Subcutaneous abdominal adipose tissue (tissue), 5 donors: ENCODE results near the gene MDH2.
"Not testable (repeated sequence)": the region's sequence is repeated elsewhere in the genome, so short reads cannot be mapped to it uniquely, and the experiment has no call there.

ENCODE experiments used
- H3K27ac ChIP-seq: one replicate; pipeline ENCODE4 v1.7.0; 2013; ENCODE audit warnings: low read depth, mild to moderate bottlenecking, inconsistent platforms, low read length, moderate library complexity
- H3K27me3 ChIP-seq, 5 donors: one replicate each; pipeline ENCODE4 v1.7.0; 2013; ENCODE audit warnings: low read length in 5 of 5, inconsistent platforms in 1 of 5; ENCODE audit not compliant: control insufficient read depth in 5 of 5, insufficient read depth in 4 of 5
- H3K36me3 ChIP-seq, 5 donors: one replicate each; pipeline ENCODE4 v1.7.0; 2013; ENCODE audit warnings: low read length in 5 of 5; ENCODE audit not compliant: control insufficient read depth in 5 of 5, insufficient read depth in 5 of 5
- H3K4me1 ChIP-seq, 5 donors: one replicate each; pipeline ENCODE4 v1.7.0; 2013; ENCODE audit warnings: low read length in 5 of 5, mild to moderate bottlenecking in 3 of 5, moderate library complexity in 1 of 5; ENCODE audit not compliant: control insufficient read depth in 5 of 5, insufficient read depth in 5 of 5
- H3K4me3 ChIP-seq, 5 donors: one replicate each; pipeline ENCODE4 v1.7.0; 2013; ENCODE audit warnings: low read length in 5 of 5, low read depth in 1 of 5
- H3K9ac ChIP-seq, 5 donors: one replicate each; pipeline ENCODE4 v1.7.0; 2013; ENCODE audit warnings: low read length in 5 of 5, mild to moderate bottlenecking in 4 of 5, moderate library complexity in 3 of 5
- H3K9me3 ChIP-seq, 5 donors: one replicate each; pipeline ENCODE4 v1.7.0; 2013; ENCODE audit warnings: low read length in 5 of 5; ENCODE audit not compliant: control insufficient read depth in 5 of 5
- donor health status: healthy.
- donor health status: healthy.
- donor health status: healthy.
- donor health status: healthy.
- donor health status: healthy.

MDH2 gene

GRCh38 chr7:76016191-76016947 is 31.5 kb upstream of the MDH2 start:
- Histone ChIP-seq H3K27me3 (no peaks in the 10 kb centered on the region), H3K4me3 (no peak overlapping the region), H3K4me1 (peaks cover 2 to 10% (median 9%) of the 10 kb centered on the region in 5 donors), H3K9ac (no peak overlapping the region), H3K9me3 (no peaks in the 10 kb centered on the region), H3K36me3 (peaks cover 5 to 26% (median 9%) of the 10 kb centered on the region in 5 donors), H3K27ac (no peak overlapping the region)

DNA sequence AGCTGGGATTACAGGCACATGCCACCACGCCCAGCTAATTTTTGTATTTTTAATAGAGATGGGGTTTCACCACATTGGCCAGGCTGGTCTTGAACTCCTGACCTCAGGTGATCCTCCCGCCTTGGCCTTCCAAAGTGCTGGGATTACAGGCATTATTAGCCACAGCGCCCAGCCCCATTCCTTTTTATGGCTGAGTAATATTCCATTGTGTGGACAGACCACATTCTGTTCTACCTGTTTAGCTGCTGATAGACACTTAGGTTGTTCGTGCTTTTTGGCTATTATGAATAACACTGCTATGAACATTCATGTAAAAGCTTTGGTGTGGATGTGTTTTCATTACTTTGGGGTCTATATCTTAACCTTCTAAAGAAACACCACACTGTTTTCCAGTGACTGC is 29.4 kb upstream of the MDH2 start:
- H3K27ac ChIP-seq, H3K27me3 ChIP-seq, H3K9me3 ChIP-seq, H3K9ac ChIP-seq, H3K4me3 ChIP-seq: not testable (repeated sequence)
- H3K36me3 ChIP-seq: peaks cover 7 to 26% (median 12%) of the 10 kb centered on the region in 5 donors
- H3K4me1 ChIP-seq: peaks cover 0 to 15% (median 10%) of the 10 kb centered on the region in 5 donors

GRCh38 chr7:76020031-76020714 is 27.7 kb upstream of the MDH2 start:
- Histone ChIP-seq H3K27me3 (no peaks in the 10 kb centered on the region), H3K36me3 (peaks cover 5 to 29% (median 10%) of the 10 kb centered on the region in 5 donors), H3K4me3 (no peak overlapping the region), H3K9ac (no peak overlapping the region), H3K27ac (no peak overlapping the region), H3K9me3 (no peaks in the 10 kb centered on the region), H3K4me1 (peaks cover 0 to 15% (median 10%) of the 10 kb centered on the region in 5 donors)

- H3K4me3 ChIP-seq: peak overlapping the region in 1 of 5 donors; percentile 24
- H3K27me3 ChIP-seq: no peaks in the 10 kb centered on the region
- H3K4me1 ChIP-seq: peaks cover 0 to 15% (median 10%) of the 10 kb centered on the region in 5 donors
- H3K27ac ChIP-seq: no peak overlapping the region
- peaks cover 5 to 29% (median 13%) of the 10 kb centered on the region in 5 donors for H3K36me3 ChIP-seq
- H3K9me3 ChIP-seq: no peaks in the 10 kb centered on the region
- peak overlapping the region in 1 of 5 donors; percentile 30 for H3K9ac ChIP-seq
These were observed 25.7 kb upstream of the MDH2 start for GRCh38 chr7:76022026-76022780.

DNA sequence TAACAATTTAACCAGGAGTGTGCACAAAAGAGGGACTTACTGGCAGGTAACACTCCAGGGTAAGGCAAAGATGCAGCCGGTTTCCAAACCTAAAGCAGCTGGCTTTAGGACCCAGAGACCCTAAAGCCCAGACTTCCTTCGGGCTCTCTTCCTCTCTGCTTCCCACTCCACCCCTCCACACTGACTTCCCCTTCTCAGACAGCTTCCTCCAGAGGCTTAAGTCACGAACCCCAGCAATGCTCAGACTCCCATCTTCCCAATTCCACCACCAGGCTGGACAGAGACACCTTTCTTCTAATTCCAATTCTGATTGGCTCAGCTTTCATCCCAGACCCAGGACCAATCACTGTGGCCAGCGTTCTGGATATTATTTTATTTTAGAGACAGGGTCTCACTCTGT is 24.9 kb upstream of the MDH2 start:
- Histone ChIP-seq H3K27ac (no peak overlapping the region), H3K9me3 (no peaks in the 10 kb centered on the region), H3K4me1 (peaks cover 0 to 15% (median 10%) of the 10 kb centered on the region in 5 donors), H3K9ac (peak overlapping the region in 1 of 5 donors; percentile 21), H3K27me3 (no peaks in the 10 kb centered on the region), H3K36me3 (peaks cover 5 to 34% (median 14%) of the 10 kb centered on the region in 5 donors), H3K4me3 (peak overlapping the region in 2 of 5 donors; percentile 24 to 39)

DNA sequence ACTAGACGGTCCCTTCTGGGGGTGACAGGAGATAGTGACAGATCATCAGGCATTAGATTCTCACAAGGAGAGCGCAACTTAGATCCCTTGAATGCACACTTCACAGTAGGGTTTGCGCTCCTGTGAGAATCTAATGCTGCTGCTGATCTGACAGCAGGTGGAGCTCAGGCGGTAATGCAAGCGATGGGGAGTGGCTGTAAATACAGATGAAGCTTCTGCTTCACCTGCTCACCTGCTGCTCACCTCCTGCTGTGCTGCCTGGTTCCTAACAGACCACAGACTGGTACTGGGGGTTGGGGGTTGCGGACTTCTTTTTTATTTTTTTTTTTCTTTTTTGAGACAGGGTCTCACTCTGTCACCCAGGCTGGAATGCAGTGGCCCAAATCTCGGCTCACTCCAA is 18.2 kb upstream of the MDH2 start:
- not testable (repeated sequence) for H3K9me3 ChIP-seq, H3K4me1 ChIP-seq, H3K4me3 ChIP-seq

DNA sequence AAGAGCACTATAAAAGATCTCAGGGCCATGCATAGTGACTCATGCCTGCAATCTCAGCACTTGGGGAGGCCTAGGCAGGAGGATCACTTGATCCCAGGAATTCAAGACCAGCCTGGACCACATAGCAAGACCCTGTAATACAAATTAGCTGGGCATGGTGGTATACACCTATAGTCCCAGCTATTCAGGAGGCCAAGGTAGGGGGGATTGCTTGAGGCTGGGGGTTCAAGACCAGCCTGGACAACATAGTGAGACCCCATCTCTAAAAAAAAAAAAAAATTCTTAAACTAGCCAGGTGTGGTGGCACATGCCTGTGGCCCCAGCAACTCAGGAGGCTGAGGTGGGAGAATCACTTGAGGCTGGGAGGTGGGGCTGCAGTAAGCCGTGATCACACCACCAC is 15.9 kb upstream of the MDH2 start:
- no peak overlapping the region for H3K4me3 ChIP-seq
- H3K36me3 ChIP-seq: peaks cover 0 to 16% (median 8%) of the 10 kb centered on the region in 5 donors
- no peaks in the 10 kb centered on the region for H3K27me3 ChIP-seq
- H3K4me1 ChIP-seq: peaks cover 0 to under 1% (median under 1%) of the 10 kb centered on the region in 5 donors
- no peak overlapping the region for H3K27ac ChIP-seq
- H3K9ac ChIP-seq: no peak overlapping the region
- no peaks in the 10 kb centered on the region for H3K9me3 ChIP-seq

More for the DNA sequence above, 18.2 kb upstream of the MDH2 start:
- H3K36me3 ChIP-seq: peaks cover 0 to 16% (median 9%) of the 10 kb centered on the region in 5 donors
- H3K9ac ChIP-seq, H3K27me3 ChIP-seq, H3K27ac ChIP-seq: not testable (repeated sequence)

DNA sequence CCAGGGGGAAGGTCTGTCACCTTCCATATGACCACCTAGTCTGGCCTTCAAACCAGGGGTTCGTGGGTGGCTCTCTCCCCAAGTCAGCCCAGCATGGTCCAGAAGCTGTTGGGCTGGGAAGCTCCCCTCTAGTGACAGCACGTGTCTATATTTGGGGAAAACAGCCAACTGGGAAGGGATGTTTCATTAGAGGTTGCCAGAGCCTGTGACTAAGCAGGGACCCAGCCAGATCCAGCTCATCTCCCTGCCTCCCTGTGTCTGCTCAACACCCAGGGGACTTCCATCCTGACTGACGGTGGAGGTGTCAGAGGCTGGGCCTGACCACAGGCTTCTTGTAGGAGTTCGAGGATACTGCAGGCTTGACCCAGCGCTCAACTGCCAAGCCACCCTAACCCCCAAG is 10.6 kb upstream of the MDH2 start:
- Histone ChIP-seq H3K4me3 (no peak overlapping the region), H3K27me3 (no peaks in the 10 kb centered on the region), H3K4me1 (peaks cover 1 to 10% (median 8%) of the 10 kb centered on the region in 5 donors), H3K9me3 (no peaks in the 10 kb centered on the region), H3K9ac (no peak overlapping the region), H3K36me3 (peaks cover 0 to 6% (median 4%) of the 10 kb centered on the region in 5 donors), H3K27ac (no peak overlapping the region)

DNA sequence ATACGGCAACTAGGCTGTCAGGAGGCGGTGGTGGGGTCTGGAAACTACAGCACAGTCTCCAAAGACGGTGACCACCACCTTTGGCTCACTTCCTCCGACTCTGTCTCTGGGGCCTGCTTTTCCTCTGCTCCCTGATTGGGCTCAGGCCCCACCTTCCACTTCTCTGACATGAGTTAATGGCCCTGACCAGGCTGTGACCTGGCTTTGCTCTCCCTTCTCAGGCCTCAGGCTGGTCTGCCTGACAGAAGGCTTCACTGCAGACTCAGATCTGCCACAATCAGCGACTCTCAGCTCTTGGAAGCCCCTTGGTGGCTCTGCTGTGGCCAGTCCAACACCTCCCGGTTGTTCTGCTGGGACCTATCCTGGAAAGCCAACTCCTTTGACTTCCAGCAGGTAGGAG is 7.8 kb upstream of the MDH2 start:
- peaks cover 1 to 10% (median 8%) of the 10 kb centered on the region in 5 donors for H3K4me1 ChIP-seq
- H3K27me3 ChIP-seq: no peaks in the 10 kb centered on the region
- no peak overlapping the region for H3K27ac ChIP-seq
- H3K9ac ChIP-seq: no peak overlapping the region
- H3K4me3 ChIP-seq: no peak overlapping the region
- no peaks in the 10 kb centered on the region for H3K9me3 ChIP-seq
- H3K36me3 ChIP-seq: peaks cover 0 to 11% (median 4%) of the 10 kb centered on the region in 5 donors
